ENCODE data around the gene ANXA1.

Gene ANXA1

GRCh38 chr9:73152953-73153352, 1.3 kb downstream of the ANXA1 start:
- TF ChIP-seq CTCF (IDR thresholded peaks at IDR 0.05) (no peak), ZFX (IDR thresholded peaks at IDR 0.05; ENCODE audit: borderline replicate concordance) (no peak)

GRCh38 chr9:73153793-73154227, 2.1 kb downstream of the ANXA1 start:
- H3K27ac ChIP-seq, result no peak overlapping the region
- TF ChIP-seq ZFX (IDR thresholded peaks at IDR 0.05; ENCODE audit: borderline replicate concordance), result no peak
- TF ChIP-seq CTCF (IDR thresholded peaks at IDR 0.05), result no peak

More at GRCh38 chr9:73152953-73153352, 1.3 kb downstream of the ANXA1 start:
- H3K27ac ChIP-seq, result no peak overlapping the region

- no peak overlapping the region for H3K27ac ChIP-seq
- TF ChIP-seq CTCF (IDR thresholded peaks at IDR 0.05) (no peak), ZFX (IDR thresholded peaks at IDR 0.05; ENCODE audit: borderline replicate concordance) (no peak)
Measured at GRCh38 chr9:73154271-73154670, 2.6 kb downstream of the ANXA1 start.

GRCh38 chr9:73154722-73155121, 3.1 kb downstream of the ANXA1 start:
- no peak for TF ChIP-seq ZFX (IDR thresholded peaks at IDR 0.05; ENCODE audit: borderline replicate concordance)
- no peak overlapping the region for H3K27ac ChIP-seq

GRCh38 chr9:73155377-73155776, 3.7 kb downstream of the ANXA1 start:
- H3K27ac ChIP-seq, result no peak overlapping the region

GRCh38 chr9:73155968-73156864, 4.6 kb downstream of the ANXA1 start:
- TF ChIP-seq CTCF (IDR thresholded peaks at IDR 0.05), result no peak
- no peak overlapping the region for H3K27ac ChIP-seq

More at GRCh38 chr9:73155377-73155776, 3.7 kb downstream of the ANXA1 start:
- TF ChIP-seq ZFX (IDR thresholded peaks at IDR 0.05; ENCODE audit: borderline replicate concordance), result no peak
- no peak for TF ChIP-seq CTCF (IDR thresholded peaks at IDR 0.05)

GRCh38 chr9:73156865-73157187, 5.2 kb downstream of the ANXA1 start:
- no peak for TF ChIP-seq CTCF (IDR thresholded peaks at IDR 0.05)
- TF ChIP-seq ZFX (IDR thresholded peaks at IDR 0.05; ENCODE audit: borderline replicate concordance), result no peak

More at GRCh38 chr9:73156865-73157187, 5.2 kb downstream of the ANXA1 start:
- no peak overlapping the region for H3K27ac ChIP-seq
